HepG2 (cell line): ENCODE measurements around the gene NAP1L1. TPM values are rescaled to one million over a fixed set of nuclear protein-coding genes. Genes with fewer than 3 reads are reported as not detected.
A peak's percentile ranks its signal among the peaks of the same experiment; 100 is the strongest.

ENCODE experiments used
- ATF7 ChIP-seq, 2 experiments: fragments of 450-650 bp in 1 of 2; sonication (generic) in 1 of 2; formaldehyde crosslinking in 1 of 2; IDR thresholded peaks; 2 replicates each; pipeline versions ENCODE4 v1.4.0 to v1.6.1; 2016 to 2020; ENCODE audit warnings: antibody characterized with exemption in 1 of 2, mild to moderate bottlenecking in 1 of 2, missing genetic modification reagents in 1 of 2
- EEA1 ChIP-seq: sonication (generic); formaldehyde crosslinking; IDR thresholded peaks from 2 replicates; pipeline ENCODE4 v1.5.1; 2020; ENCODE audit warnings: mild to moderate bottlenecking, missing genetic modification reagents, borderline replicate concordance
- EZH2 ChIP-seq: conservative IDR thresholded peaks from 2 replicates; pipeline ENCODE4 v1.6.1; 2012; ENCODE audit warnings: mild to moderate bottlenecking, low read depth, low read length, moderate library complexity
- FOXJ3 ChIP-seq: sonication (generic); formaldehyde crosslinking; IDR thresholded peaks from 2 replicates; pipeline ENCODE4 v1.4.0; 2020; ENCODE audit warnings: missing genetic modification reagents, mild to moderate bottlenecking, borderline replicate concordance
- HCFC1 ChIP-seq: fragments of 150-350 bp; IDR thresholded peaks from 2 replicates; pipeline ENCODE4 v1.6.1; 2014; ENCODE audit warnings: low read depth, low read length
- HNRNPUL1 ChIP-seq: fragments of 200-400 bp; formaldehyde crosslinking; IDR thresholded peaks from 2 replicates; pipeline ENCODE4 v1.6.1; 2017; ENCODE audit warnings: low read depth, mild to moderate bottlenecking, low read length, moderate library complexity
- HOXA3 ChIP-seq: sonication (generic); formaldehyde crosslinking; IDR thresholded peaks from 2 replicates; pipeline ENCODE4 v1.5.0; 2020; ENCODE audit warnings: missing genetic modification reagents
- RFX1 ChIP-seq: fragments of 450-650 bp; IDR thresholded peaks from 2 replicates; pipeline ENCODE4 v1.6.1; 2017
- RXRB ChIP-seq: IDR thresholded peaks from 2 replicates; pipeline ENCODE4 v1.6.1; 2016; ENCODE audit warnings: borderline replicate concordance, missing genetic modification reagents, missing compliant biosample characterization
- SIN3A ChIP-seq: IDR thresholded peaks from 2 replicates; pipeline ENCODE4 v1.6.1; 2011; ENCODE audit warnings: low read depth, mild to moderate bottlenecking, control low read depth, low read length, borderline replicate concordance
- SNAI1 ChIP-seq: sonication (generic); formaldehyde crosslinking; IDR thresholded peaks from 2 replicates; pipeline ENCODE4 v1.5.0; 2020; ENCODE audit warnings: mild to moderate bottlenecking, missing genetic modification reagents, borderline replicate concordance
- SOX13 ChIP-seq, 3 experiments: fragments of 450-650 bp in 1 of 3; sonication (generic) in 1 of 3; formaldehyde crosslinking in 1 of 3; IDR thresholded peaks in 2 of 3; conservative IDR thresholded peaks in 1 of 3; 2 replicates each; pipeline versions ENCODE4 v1.5.0 to v1.6.1; 2016 to 2020; ENCODE audit warnings: antibody characterized with exemption in 1 of 3, mild to moderate bottlenecking in 1 of 3, missing compliant biosample characterization in 1 of 3, missing genetic modification reagents in 1 of 3, moderate library complexity in 1 of 3
- ZNF232 ChIP-seq: sonication (generic); formaldehyde crosslinking; IDR thresholded peaks from 2 replicates; pipeline ENCODE4 v1.4.0; 2020; ENCODE audit warnings: missing genetic modification reagents, borderline replicate concordance
- ZNF253 ChIP-seq: sonication (generic); formaldehyde crosslinking; IDR thresholded peaks from 2 replicates; pipeline ENCODE4 v1.8.0; 2022; ENCODE audit warnings: mild to moderate bottlenecking, missing genetic modification reagents, borderline replicate concordance
- ZNF274 ChIP-seq: sonication (generic); formaldehyde crosslinking; IDR thresholded peaks from 2 replicates; pipeline ENCODE4 v1.5.1; 2020; ENCODE audit warnings: mild to moderate bottlenecking, missing genetic modification reagents
- ZNF557 ChIP-seq: sonication (generic); formaldehyde crosslinking; IDR thresholded peaks from 2 replicates; pipeline ENCODE4 v1.4.0; 2020; ENCODE audit warnings: missing genetic modification reagents
- polyA plus RNA-seq, 8 experiments: library from polyadenylated mRNA; depleted of rRNA in 3 of 8; stranded (reverse) in 7 of 8; unstranded in 1 of 8; fragments of >200 nt; fragmentation: Illumina TruSeq in 4 of 8; extraction: Trizol in 4 of 8; gene quantifications; 2 replicates each; pipeline versions ENCODE4 v1.2.1 to v1.2.3, GENCODE V29; 2011 to 2016; ENCODE audit warnings: low read depth in 4 of 8, missing spikeins in 1 of 8, mixed read lengths in 1 of 8; ENCODE audit not compliant: insufficient read depth in 1 of 8
- total RNA-seq, 5 experiments: library from RNA; depleted of rRNA; stranded (reverse); fragments of >200 nt; fragmentation: Illumina TruSeq; extraction: Trizol; gene quantifications; 2 replicates each; pipeline ENCODE4 v1.2.3, GENCODE V29; 2016; ENCODE audit warnings: low read depth in 1 of 5
- TF ChIP-seq, protein P1 (sequence below): sonication (generic); formaldehyde crosslinking; IDR thresholded peaks from 2 replicates; pipeline ENCODE4 v1.5.0; 2020; ENCODE audit warnings: mild to moderate bottlenecking, low read depth, missing genetic modification reagents, borderline replicate concordance
- TF ChIP-seq, protein P2 (sequence below): sonication (generic); formaldehyde crosslinking; IDR thresholded peaks from 2 replicates; pipeline ENCODE4 v1.8.1; 2022; ENCODE audit warnings: low read depth, mild to moderate bottlenecking, missing genetic modification reagents
- TF ChIP-seq, protein P3 (sequence below): sonication (generic); formaldehyde crosslinking; IDR thresholded peaks from 2 replicates; pipeline ENCODE4 v1.4.0; 2020; ENCODE audit warnings: missing genetic modification reagents
- TF ChIP-seq, protein P4 (sequence below), 2 experiments: IDR thresholded peaks; 2 replicates each; pipeline ENCODE4 v1.6.1; 2011 to 2012; ENCODE audit warnings: low read length in 2 of 2, borderline replicate concordance in 1 of 2, low read depth in 1 of 2, mild to moderate bottlenecking in 1 of 2, moderate library complexity in 1 of 2

NAP1L1 gene
- total and polyA plus RNA-seq, 2 of the 13 experiments (the other 11 are each of a cell fraction or from before 2014, with no cell fraction given) = 207 to 309 TPM

DNA sequence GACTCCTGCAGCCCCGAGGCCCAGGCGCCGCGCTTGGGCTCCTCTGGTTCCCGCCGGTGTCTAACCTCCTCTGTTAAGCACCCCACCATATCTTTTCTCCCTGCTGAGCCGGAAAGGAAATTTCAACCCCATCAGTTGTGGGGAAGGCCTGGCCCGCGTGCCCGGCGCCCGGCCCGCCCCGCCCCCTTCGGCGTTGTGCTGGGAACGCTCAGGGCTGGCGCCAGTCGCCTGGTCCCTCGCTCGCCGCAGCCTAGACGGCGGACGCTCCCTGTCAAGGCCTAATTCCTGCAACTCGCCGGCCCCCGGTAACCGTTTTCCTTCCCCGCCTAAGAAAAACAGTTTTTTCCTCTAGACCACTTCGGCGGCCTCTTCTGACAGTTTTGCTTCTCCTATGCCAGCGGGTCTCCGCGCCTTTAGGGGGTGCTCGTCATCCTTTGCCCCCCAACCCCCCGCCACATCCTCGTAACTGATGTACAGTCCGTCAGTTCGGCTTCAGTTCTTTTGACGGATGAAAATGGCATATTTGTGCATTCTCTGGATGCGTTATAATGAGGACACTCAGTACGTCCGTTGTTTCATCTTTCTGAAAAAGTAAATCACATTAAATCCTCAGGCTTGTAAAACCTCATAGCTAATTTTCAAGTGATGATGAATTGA lies 506 bp upstream of the NAP1L1 start (continued):
- no peak; the same call in 1 of the 2 replicates for TF ChIP-seq RFX1
- TF ChIP-seq ZNF232 (CRISPR knock-in tag) = 0 out of 2 replicates have a peak, but pooled peaks have one; percentile 10
- no peak for TF ChIP-seq HNRNPUL1
- TF ChIP-seq, protein P1, sequence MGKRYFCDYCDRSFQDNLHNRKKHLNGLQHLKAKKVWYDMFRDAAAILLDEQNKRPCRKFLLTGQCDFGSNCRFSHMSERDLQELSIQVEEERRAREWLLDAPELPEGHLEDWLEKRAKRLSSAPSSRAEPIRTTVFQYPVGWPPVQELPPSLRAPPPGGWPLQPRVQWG = no peak
- peak; percentile 69; the same call in 1 of the 2 replicates for TF ChIP-seq ZNF274
- TF ChIP-seq, protein P2, sequence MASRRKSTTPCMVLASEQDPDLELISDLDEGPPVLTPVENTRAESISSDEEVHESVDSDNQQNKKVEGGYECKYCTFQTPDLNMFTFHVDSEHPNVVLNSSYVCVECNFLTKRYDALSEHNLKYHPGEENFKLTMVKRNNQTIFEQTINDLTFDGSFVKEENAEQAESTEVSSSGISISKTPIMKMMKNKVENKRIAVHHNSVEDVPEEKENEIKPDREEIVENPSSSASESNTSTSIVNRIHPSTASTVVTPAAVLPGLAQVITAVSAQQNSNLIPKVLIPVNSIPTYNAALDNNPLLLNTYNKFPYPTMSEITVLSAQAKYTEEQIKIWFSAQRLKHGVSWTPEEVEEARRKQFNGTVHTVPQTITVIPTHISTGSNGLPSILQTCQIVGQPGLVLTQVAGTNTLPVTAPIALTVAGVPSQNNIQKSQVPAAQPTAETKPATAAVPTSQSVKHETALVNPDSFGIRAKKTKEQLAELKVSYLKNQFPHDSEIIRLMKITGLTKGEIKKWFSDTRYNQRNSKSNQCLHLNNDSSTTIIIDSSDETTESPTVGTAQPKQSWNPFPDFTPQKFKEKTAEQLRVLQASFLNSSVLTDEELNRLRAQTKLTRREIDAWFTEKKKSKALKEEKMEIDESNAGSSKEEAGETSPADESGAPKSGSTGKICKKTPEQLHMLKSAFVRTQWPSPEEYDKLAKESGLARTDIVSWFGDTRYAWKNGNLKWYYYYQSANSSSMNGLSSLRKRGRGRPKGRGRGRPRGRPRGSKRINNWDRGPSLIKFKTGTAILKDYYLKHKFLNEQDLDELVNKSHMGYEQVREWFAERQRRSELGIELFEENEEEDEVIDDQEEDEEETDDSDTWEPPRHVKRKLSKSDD (CRISPR knock-in tag) = no peak
- TF ChIP-seq, protein P3, sequence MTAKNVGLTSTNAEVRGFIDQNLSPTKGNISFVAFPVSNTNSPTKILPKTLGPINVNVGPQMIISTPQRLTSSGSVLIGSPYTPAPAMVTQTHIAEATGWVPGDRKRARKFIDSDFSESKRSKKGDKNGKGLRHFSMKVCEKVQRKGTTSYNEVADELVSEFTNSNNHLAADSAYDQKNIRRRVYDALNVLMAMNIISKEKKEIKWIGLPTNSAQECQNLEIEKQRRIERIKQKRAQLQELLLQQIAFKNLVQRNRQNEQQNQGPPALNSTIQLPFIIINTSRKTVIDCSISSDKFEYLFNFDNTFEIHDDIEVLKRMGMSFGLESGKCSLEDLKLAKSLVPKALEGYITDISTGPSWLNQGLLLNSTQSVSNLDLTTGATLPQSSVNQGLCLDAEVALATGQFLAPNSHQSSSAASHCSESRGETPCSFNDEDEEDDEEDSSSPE (CRISPR knock-in tag) = no peak
- TF ChIP-seq, protein P4, sequence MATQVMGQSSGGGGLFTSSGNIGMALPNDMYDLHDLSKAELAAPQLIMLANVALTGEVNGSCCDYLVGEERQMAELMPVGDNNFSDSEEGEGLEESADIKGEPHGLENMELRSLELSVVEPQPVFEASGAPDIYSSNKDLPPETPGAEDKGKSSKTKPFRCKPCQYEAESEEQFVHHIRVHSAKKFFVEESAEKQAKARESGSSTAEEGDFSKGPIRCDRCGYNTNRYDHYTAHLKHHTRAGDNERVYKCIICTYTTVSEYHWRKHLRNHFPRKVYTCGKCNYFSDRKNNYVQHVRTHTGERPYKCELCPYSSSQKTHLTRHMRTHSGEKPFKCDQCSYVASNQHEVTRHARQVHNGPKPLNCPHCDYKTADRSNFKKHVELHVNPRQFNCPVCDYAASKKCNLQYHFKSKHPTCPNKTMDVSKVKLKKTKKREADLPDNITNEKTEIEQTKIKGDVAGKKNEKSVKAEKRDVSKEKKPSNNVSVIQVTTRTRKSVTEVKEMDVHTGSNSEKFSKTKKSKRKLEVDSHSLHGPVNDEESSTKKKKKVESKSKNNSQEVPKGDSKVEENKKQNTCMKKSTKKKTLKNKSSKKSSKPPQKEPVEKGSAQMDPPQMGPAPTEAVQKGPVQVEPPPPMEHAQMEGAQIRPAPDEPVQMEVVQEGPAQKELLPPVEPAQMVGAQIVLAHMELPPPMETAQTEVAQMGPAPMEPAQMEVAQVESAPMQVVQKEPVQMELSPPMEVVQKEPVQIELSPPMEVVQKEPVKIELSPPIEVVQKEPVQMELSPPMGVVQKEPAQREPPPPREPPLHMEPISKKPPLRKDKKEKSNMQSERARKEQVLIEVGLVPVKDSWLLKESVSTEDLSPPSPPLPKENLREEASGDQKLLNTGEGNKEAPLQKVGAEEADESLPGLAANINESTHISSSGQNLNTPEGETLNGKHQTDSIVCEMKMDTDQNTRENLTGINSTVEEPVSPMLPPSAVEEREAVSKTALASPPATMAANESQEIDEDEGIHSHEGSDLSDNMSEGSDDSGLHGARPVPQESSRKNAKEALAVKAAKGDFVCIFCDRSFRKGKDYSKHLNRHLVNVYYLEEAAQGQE (IDR thresholded peaks at IDR 0.05; ENCODE audit: borderline replicate concordance in 1 of 2, low read depth in 1 of 2, low read length in 2 of 2) = no peak; a peak in 1 of 4 replicates
- TF ChIP-seq HOXA3 (CRISPR knock-in tag) = 0 out of 2 replicates have a peak, but pooled peaks have one; percentile 0
- TF ChIP-seq HCFC1 = no peak
- no peak for TF ChIP-seq ZNF557 (CRISPR knock-in tag)
- TF ChIP-seq EZH2 = no peak
- peak; percentile 62; the same call in 1 of the 2 replicates for TF ChIP-seq SIN3A
- no peak for TF ChIP-seq ATF7 (IDR thresholded peaks at IDR 0.05)
- TF ChIP-seq ATF7 (CRISPR knock-in tag; IDR thresholded peaks at IDR 0.05) = no peak
- TF ChIP-seq SNAI1 (CRISPR knock-in tag) = peak; percentile 60; the same call in 1 of the 2 replicates
- no peak for TF ChIP-seq EEA1 (CRISPR knock-in tag)
- TF ChIP-seq ZNF253 (CRISPR knock-in tag) = no peak
- no peak for TF ChIP-seq SOX13 (IDR thresholded peaks at IDR 0.05)
- no peak for TF ChIP-seq SOX13 (CRISPR knock-in tag; conservative IDR thresholded peaks at IDR 0.05 in 1 of 2, IDR thresholded peaks at IDR 0.05 in 1 of 2)
- no peak for TF ChIP-seq RXRB (CRISPR knock-in tag)
- no peak for TF ChIP-seq FOXJ3
